DND-41 (cell line): Measurements from ENCODE around the gene PCDHGB7.

ENCODE experiments used
- EZH2 ChIP-seq: IDR thresholded peaks from 3 replicates; pipeline ENCODE4 v1.6.1; 2012; ENCODE audit warnings: borderline replicate concordance, low read depth, mild to moderate bottlenecking, moderate library complexity, low read length, inconsistent platforms; ENCODE audit not compliant: severe bottlenecking
- TF ChIP-seq, protein P1 (sequence below): IDR thresholded peaks from 2 replicates; pipeline ENCODE4 v1.5.1; 2012; ENCODE audit warnings: borderline replicate concordance, low read length, moderate library complexity, mild to moderate bottlenecking; ENCODE audit not compliant: poor library complexity, severe bottlenecking; ENCODE audit errors: extremely low read depth

GRCh38 chr5:141422742-141423291 is 5.3 kb downstream of the PCDHGB7 start:
- TF ChIP-seq, protein P1, sequence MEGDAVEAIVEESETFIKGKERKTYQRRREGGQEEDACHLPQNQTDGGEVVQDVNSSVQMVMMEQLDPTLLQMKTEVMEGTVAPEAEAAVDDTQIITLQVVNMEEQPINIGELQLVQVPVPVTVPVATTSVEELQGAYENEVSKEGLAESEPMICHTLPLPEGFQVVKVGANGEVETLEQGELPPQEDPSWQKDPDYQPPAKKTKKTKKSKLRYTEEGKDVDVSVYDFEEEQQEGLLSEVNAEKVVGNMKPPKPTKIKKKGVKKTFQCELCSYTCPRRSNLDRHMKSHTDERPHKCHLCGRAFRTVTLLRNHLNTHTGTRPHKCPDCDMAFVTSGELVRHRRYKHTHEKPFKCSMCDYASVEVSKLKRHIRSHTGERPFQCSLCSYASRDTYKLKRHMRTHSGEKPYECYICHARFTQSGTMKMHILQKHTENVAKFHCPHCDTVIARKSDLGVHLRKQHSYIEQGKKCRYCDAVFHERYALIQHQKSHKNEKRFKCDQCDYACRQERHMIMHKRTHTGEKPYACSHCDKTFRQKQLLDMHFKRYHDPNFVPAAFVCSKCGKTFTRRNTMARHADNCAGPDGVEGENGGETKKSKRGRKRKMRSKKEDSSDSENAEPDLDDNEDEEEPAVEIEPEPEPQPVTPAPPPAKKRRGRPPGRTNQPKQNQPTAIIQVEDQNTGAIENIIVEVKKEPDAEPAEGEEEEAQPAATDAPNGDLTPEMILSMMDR: no peak
- TF ChIP-seq EZH2: no peak
